ENCODE measurements around the gene DERA.

GRCh38 chr12:15928346-15928745 is 17.2 kb downstream of the DERA start:
- no peak for TF ChIP-seq CTCF (conservative IDR thresholded peaks at IDR 0.05)
- TF ChIP-seq EZH2 (IDR thresholded peaks at IDR 0.05; ENCODE audit: low read depth), result no peak
